DOHH2 (cell line): ENCODE measurements around the gene LENG8.

ENCODE experiments used
- H3F3A ChIP-seq: fragments of 200-600 bp; sonication (generic), shearing (Covaris generic); 2 replicates; pipeline ENCODE4 v1.6.0; 2016; ENCODE audit warnings: antibody characterized with exemption, mild to moderate bottlenecking; ENCODE audit not compliant: control insufficient read depth, insufficient read depth
- H3K27ac ChIP-seq: fragments of 200-600 bp; sonication (generic); 2 replicates; pipeline ENCODE4 v1.5.1; 2014; ENCODE audit warnings: low read depth, mild to moderate bottlenecking, low read length, moderate library complexity
- H3K27me3 ChIP-seq: fragments of 200-600 bp; sonication (generic); 2 replicates; pipeline ENCODE4 v1.6.1; 2014; ENCODE audit warnings: mild to moderate bottlenecking, low read length, mixed read lengths; ENCODE audit not compliant: control insufficient read depth
- H3K36me3 ChIP-seq: fragments of 200-600 bp; sonication (generic); 2 replicates; pipeline ENCODE4 v1.6.1; 2014; ENCODE audit warnings: mild to moderate bottlenecking, low read length, moderate library complexity, mixed read lengths; ENCODE audit not compliant: control insufficient read depth
- H3K4me1 ChIP-seq: fragments of 200-600 bp; sonication (generic); 2 replicates; pipeline ENCODE4 v1.6.1; 2014; ENCODE audit warnings: mild to moderate bottlenecking, low read length, mixed read lengths; ENCODE audit not compliant: control insufficient read depth
- H3K4me2 ChIP-seq: fragments of 200-600 bp; sonication (generic); 2 replicates; pipeline ENCODE4 v1.6.0; 2014; ENCODE audit warnings: mild to moderate bottlenecking, low read length, moderate library complexity
- H3K4me3 ChIP-seq: fragments of 200-600 bp; sonication (generic); 2 replicates; pipeline ENCODE4 v1.5.1; 2014; ENCODE audit warnings: mild to moderate bottlenecking, low read length, mixed read lengths
- H3K79me2 ChIP-seq: fragments of 200-600 bp; sonication (generic); 2 replicates; pipeline ENCODE4 v1.6.1; 2014; ENCODE audit warnings: mild to moderate bottlenecking, low read length, mixed read lengths; ENCODE audit not compliant: control insufficient read depth
- H3K9me2 ChIP-seq: fragments of 200-600 bp; sonication (generic); replicated peaks from 2 replicates; pipeline ENCODE4 v1.6.1; 2014; ENCODE audit warnings: mild to moderate bottlenecking, low read length, mixed read lengths; ENCODE audit not compliant: control insufficient read depth
- H3K9me3 ChIP-seq: fragments of 200-600 bp; sonication (generic); 2 replicates; pipeline ENCODE4 v1.6.1; 2014; ENCODE audit warnings: antibody characterized with exemption, low read length, mixed read lengths; ENCODE audit not compliant: control insufficient read depth, insufficient read depth
- H4K20me1 ChIP-seq: fragments of 200-600 bp; sonication (generic); 2 replicates; pipeline ENCODE4 v1.6.0; 2014; ENCODE audit warnings: low read depth, mild to moderate bottlenecking, antibody characterized with exemption, low read length, moderate library complexity; ENCODE audit not compliant: control insufficient read depth, insufficient read depth
- CTCF ChIP-seq: fragments of 200-600 bp; sonication (generic); IDR thresholded peaks from one replicate; pipeline ENCODE4 v1.5.1; 2014; ENCODE audit warnings: antibody characterized with exemption, mild to moderate bottlenecking, low read depth, low read length; ENCODE audit not compliant: poor library complexity, severe bottlenecking
- EZH2phosphoT487 ChIP-seq: fragments of 200-600 bp; sonication (generic); IDR thresholded peaks from 2 replicates; pipeline ENCODE4 v1.6.1; 2017; ENCODE audit warnings: borderline replicate concordance, mild to moderate bottlenecking, antibody characterized with exemption, low read length, moderate library complexity, mixed read lengths

LENG8 gene

GRCh38 chr19:54415208-54415900, 33.6 kb upstream of the LENG8 start, which contains the start of gene TTYH1:
Gene TTYH1 (plus strand): TSS chr19:54415464. CDS start chr19:54415553, 89 bp downstream.
- no peaks in the 10 kb centered on the region for H4K20me1 ChIP-seq
- TF ChIP-seq CTCF = no peak
- no peak within 1 kb of the TSS for H3K27ac ChIP-seq
- H3K9me2 ChIP-seq = no peaks in the 10 kb centered on the region
- H3K9me3 ChIP-seq = peaks cover 4% of the 10 kb centered on the region; the same call in 1 of the 2 replicates
- H3K27me3 ChIP-seq = no peaks in the 10 kb centered on the region
- no peaks in the 10 kb centered on the region for H3K4me1 ChIP-seq
- no peak within 1 kb of the TSS for H3K4me2 ChIP-seq
- H3F3A ChIP-seq = no peaks in the 10 kb centered on the region
- no peak within 1 kb of the TSS for H3K4me3 ChIP-seq
- H3K36me3 ChIP-seq = no peaks in the 10 kb centered on the region
- H3K79me2 ChIP-seq = no peaks in the 10 kb centered on the region

- Histone ChIP-seq H3K4me1 (no peaks in the 10 kb centered on the region), H3K4me3 (no peak overlapping the region), H3K27me3 (no peaks in the 10 kb centered on the region), H3F3A (no peaks in the 10 kb centered on the region), H3K9me2 (no peaks in the 10 kb centered on the region), H3K27ac (no peak overlapping the region), H3K79me2 (no peaks in the 10 kb centered on the region), H3K36me3 (no peaks in the 10 kb centered on the region), H3K4me2 (no peak overlapping the region), H3K9me3 (peaks cover 4% of the 10 kb centered on the region; the same call in 1 of the 2 replicates), H4K20me1 (no peaks in the 10 kb centered on the region)
- no peak for TF ChIP-seq CTCF
- no peak for TF ChIP-seq EZH2phosphoT487
These were observed 32.9 kb upstream of the LENG8 start for GRCh38 chr19:54415901-54416673.

- no peak overlapping the region for H3K4me3 ChIP-seq
- H3K36me3 ChIP-seq = no peaks in the 10 kb centered on the region
- 0 out of 2 replicates have a peak, but pooled peaks cover 2% of the 10 kb centered on the region for H3K27me3 ChIP-seq
- no peaks in the 10 kb centered on the region for H3K79me2 ChIP-seq
- TF ChIP-seq EZH2phosphoT487 (no peak), CTCF (no peak)
- no peaks in the 10 kb centered on the region for H3K4me1 ChIP-seq
- H3K9me2 ChIP-seq = no peaks in the 10 kb centered on the region
- H3K9me3 ChIP-seq = peaks cover 4% of the 10 kb centered on the region; the same call in 1 of the 2 replicates
- no peak overlapping the region for H3K27ac ChIP-seq
- H3F3A ChIP-seq = no peaks in the 10 kb centered on the region
- no peaks in the 10 kb centered on the region for H4K20me1 ChIP-seq
- H3K4me2 ChIP-seq = no peak overlapping the region
These were observed 32.1 kb upstream of the LENG8 start for GRCh38 chr19:54416695-54417491.
